ENCODE data around the gene KIAA1217.
"Not testable (repeated sequence)": the region's sequence is repeated elsewhere in the genome, so short reads cannot be mapped to it uniquely, and the experiment has no call there.

KIAA1217 gene

DNA sequence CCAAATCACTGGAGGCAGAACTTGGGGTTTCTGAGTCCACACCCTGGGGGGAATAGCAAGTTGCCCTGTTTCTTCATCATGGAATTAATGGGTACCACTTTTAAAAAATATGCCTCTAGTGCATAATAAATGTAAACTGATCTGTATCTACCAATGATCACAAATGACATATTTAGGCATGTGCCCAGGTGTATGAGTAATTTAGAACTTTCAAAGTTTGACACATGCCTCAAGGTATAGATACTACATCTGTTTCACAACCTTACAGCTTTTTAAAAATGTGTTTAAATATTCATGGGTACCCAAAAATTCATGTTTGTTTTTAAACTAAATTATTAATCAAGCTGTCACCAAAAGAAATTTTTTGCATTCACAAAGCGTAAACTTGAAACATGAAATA, 226.0 kb downstream of the KIAA1217 start:
- no peak for DNase-seq (ENCODE audit: extremely low read depth in 1 of 2, low read depth in 1 of 2)

GRCh38 chr10:24435374-24435773, 226.4 kb downstream of the KIAA1217 start:
- DNase-seq (ENCODE audit: extremely low read depth in 1 of 2, low read depth in 1 of 2): no peak

- DNase-seq (ENCODE audit: extremely low read depth in 1 of 2, low read depth in 1 of 2): no peak
Observed at GRCh38 chr10:24437302-24437701, 228.4 kb downstream of the KIAA1217 start.

GRCh38 chr10:24438800-24439199, 229.9 kb downstream of the KIAA1217 start:
- DNase-seq (ENCODE audit: extremely low read depth in 1 of 2, low read depth in 1 of 2): no peak

- no peak for DNase-seq (ENCODE audit: extremely low read depth in 1 of 2, low read depth in 1 of 2)
Observed at GRCh38 chr10:24439935-24440334, 231.0 kb downstream of the KIAA1217 start.

DNA sequence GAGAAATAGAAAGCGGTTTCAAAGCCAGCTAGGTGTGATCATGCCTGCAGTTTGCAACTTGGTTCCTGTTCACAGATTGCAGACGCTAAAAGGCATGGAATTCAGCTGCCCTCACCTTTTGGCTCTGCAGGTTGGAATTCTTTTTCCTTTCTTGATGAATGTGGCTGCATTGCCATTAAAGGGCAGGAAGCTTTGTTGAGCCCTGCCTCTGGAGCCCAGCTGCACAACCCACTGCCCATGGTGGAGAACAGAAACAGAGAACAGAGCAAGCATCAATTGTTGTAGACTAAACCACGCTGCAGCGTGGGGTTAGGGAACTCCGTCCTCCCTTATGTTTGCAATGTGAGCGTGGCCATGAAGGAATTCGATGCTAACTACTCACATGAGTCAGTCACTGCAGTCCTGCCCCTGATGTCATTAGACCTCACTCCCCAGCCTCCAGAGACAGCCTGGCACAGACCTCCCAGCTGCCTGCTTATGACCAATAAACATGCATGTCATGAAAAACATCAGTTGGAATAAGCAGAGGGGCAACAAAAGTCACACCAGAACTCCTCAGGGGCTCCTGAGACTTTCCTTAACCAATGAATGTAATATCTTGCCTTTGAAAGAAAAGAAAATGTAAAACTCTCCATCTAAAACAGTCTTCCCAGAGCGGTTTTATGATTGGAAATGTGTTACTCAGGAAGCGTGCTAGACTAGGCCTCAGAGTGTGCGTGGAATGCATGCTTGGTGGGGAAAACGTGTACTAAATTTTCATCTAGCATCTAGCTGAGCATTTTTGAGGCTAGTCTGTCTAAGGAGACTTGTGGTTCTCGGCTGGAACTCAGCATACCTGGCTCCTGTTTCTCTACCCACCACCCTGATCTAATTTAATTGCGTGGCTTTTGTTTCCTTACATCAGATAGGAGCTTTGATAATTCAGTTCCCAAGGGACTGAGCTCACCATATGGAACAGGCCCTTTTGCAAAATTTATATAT, 232.2 kb downstream of the KIAA1217 start:
- DNase-seq (ENCODE audit: extremely low read depth in 1 of 2, low read depth in 1 of 2): no peak

GRCh38 chr10:24442234-24442633, 233.3 kb downstream of the KIAA1217 start:
- no peak for DNase-seq (ENCODE audit: extremely low read depth in 1 of 2, low read depth in 1 of 2)

- DNase-seq (ENCODE audit: extremely low read depth in 1 of 2, low read depth in 1 of 2): not testable (repeated sequence)
Observed at GRCh38 chr10:24442641-24443174, 233.8 kb downstream of the KIAA1217 start.

- no peak for DNase-seq (ENCODE audit: extremely low read depth in 1 of 2, low read depth in 1 of 2)
Observed at GRCh38 chr10:24444337-24444736, 235.4 kb downstream of the KIAA1217 start.

DNA sequence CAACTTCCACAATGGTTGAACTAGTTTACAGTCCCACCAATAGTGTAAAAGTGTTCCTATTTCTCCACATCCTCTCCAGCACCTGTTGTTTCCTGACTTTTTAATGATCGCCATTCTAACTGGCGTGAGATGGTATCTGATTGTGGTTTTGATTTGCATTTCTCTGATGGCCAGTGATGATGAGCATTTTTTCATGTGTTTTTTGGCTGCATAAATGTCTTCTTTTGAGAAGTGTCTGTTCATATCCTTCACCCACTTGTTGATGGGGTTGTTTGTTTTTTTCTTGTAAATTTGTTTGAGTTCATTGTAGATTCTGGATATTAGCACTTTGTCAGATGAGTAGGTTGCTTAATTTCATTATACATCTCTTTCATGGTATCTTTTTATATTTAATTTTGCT, 237.0 kb downstream of the KIAA1217 start:
- not testable (repeated sequence) for DNase-seq (ENCODE audit: extremely low read depth in 1 of 2, low read depth in 1 of 2)

- DNase-seq (ENCODE audit: extremely low read depth in 1 of 2, low read depth in 1 of 2): no peak
Observed at GRCh38 chr10:24446739-24447138, 237.8 kb downstream of the KIAA1217 start.

DNA sequence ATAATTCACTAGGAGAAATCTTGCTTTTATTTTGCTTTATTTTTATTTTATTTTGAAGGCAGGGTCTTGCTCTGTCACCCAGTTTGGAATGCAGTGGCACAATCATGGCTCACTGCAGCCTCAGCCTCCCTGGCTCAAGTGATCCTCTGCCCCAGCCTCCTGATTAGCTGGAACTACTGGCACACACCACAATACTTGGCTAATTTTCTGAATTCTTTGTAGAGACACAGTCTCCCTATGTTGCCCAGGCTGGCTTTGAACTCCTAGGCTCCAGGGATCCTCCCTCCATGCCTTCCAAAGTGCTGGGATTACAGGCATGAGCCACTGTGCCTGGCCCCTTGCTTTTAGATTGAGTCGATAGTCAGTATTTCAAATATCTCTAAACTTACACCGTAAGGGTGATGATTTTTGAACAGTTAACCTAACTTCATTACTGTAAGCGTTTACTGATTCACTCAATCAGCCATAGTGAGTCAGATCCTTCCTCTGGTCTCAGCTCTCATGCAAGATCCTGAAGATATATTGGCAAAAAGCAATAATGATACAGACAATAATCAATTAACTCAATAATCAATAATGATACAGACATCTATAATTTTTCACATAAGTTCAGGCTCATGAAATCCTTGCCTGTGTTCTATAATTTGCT, 239.5 kb downstream of the KIAA1217 start:
- no peak for DNase-seq (ENCODE audit: extremely low read depth in 1 of 2, low read depth in 1 of 2)

DNA sequence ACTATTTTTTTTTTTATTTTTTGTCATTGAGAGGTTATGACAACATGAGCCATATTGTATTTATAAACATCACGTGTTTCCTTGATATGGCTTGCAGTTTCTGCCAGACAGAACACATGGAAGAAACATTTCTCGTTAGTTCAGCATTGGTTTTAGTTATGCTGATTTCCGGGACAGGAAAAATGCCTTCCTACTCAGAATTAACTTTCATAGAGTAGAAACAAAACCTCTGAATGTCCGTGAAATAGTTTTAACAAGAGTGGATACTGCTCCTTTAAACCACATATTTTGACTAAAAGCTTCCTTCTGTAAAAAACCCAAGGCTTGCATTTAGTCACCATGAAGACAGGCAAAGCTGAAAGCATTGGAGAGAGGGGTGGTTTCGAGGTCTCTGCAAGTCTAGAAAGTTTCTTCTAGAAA, 240.4 kb downstream of the KIAA1217 start:
- DNase-seq (ENCODE audit: extremely low read depth in 1 of 2, low read depth in 1 of 2): no peak

DNA sequence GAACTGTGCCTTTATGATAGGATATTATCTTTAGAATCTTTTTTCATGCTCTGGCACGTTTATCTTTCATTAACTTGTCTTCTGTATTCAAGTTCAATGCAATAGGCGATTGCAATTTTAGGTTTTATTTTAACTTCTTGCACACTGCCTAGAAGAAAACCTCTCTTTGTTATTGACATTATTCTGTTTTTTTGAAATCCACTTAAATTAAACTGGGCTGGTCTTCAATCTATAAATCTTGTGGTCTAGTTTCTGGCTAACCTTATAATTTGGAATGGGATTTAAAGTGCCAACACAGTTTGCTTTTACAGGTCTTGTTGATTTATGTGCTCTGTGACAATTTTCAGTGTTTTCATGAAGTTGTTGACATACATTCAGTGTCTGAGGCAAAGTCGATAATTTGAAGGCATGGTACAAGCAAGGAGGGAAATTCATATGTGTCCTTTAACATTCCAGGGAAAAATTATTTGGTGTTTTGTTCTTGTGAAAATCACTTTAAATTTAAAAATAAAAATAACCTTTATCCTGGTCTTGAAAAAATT, 240.9 kb downstream of the KIAA1217 start:
- no peak for DNase-seq (ENCODE audit: extremely low read depth in 1 of 2, low read depth in 1 of 2)

DNA sequence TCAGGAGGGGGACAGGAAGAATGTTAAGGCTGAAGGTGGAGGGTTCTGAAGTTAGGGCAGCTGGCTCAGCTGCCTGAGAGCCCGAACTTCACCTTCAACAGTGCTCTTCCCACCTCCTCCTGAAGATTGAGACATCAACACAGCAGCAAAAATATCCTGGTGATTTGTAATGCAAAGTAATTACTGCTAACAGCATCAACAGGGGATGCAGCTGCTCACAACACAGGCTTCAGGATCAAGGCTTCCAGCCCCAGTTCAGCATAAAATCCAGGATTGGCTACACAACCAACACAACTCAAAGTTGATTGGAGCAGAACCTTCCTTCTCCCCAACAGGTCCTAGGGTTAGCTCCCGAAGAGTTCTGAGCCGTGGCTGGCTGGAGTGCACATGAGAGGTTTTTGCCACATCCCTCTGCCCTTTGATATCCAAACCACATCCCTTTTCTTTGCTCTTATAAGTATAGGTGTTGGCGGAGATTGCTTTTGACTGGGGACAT, 242.4 kb downstream of the KIAA1217 start:
- no peak for DNase-seq (ENCODE audit: extremely low read depth in 1 of 2, low read depth in 1 of 2)

- no peak for DNase-seq (ENCODE audit: extremely low read depth in 1 of 2, low read depth in 1 of 2)
Observed at GRCh38 chr10:24452030-24452429, 243.1 kb downstream of the KIAA1217 start.

DNA sequence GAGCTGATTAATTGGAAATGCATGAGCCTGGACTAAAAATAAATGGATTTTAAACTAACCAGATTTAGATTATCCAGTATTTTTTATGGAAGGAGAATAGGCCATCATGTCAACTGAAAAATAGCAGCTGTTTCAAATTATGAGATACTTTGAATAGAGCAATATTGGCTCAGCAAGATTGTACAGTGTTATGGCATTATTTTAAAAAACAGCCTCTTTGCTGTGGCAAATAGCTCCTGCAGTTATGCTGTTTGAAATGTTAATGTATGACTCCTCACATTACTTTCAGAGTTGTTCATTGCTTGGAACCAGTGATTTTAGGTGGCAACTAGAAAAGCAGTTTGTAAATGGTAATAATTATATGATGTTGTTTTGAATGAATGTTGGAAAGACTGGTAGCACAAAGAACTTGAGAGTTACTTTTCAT, 244.5 kb downstream of the KIAA1217 start:
- no peak for DNase-seq (ENCODE audit: extremely low read depth in 1 of 2, low read depth in 1 of 2)

DNA sequence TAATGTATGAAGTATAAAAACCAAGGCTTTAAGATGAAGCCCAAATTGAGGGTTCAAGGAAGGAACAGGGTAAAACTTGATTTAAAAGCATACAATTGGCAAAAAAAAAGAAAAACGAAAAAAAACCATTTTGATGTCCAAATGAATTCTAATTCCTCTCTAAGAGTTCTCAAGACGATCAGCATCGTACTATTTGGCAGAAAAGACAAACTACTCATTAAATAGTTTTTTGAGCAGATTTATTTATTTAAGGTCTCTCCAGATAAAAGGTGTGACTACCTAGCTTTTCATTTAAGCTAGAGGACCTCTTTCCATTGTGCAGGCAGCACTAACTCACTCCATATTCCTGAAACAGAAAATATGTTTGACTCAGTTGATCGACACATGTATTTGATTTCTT, 245.0 kb downstream of the KIAA1217 start:
- DNase-seq (ENCODE audit: extremely low read depth in 1 of 2, low read depth in 1 of 2): no peak

DNA sequence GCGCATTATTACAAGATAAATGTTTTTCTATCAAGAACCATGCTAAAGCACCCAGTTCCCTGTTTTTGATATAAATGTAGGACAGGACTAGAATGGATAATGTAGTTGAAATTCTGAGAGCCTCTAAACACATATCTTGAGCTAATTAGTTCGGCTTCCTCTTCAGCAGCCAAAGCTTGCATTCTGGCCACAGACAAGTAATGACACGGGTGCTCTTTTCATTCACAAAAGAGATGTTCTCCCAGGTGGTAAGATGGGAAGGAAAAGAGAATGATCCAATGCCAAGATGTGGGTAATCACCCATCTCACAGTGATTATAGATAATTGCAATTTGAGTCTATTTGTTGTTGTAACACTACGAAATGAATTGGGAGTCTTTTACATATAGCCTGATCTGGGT, 246.5 kb downstream of the KIAA1217 start:
- no peak for DNase-seq (ENCODE audit: extremely low read depth in 1 of 2, low read depth in 1 of 2)

GRCh38 chr10:24456322-24456721, 247.4 kb downstream of the KIAA1217 start:
- no peak for DNase-seq (ENCODE audit: extremely low read depth in 1 of 2, low read depth in 1 of 2)

- DNase-seq (ENCODE audit: extremely low read depth in 1 of 2, low read depth in 1 of 2): no peak
Observed at GRCh38 chr10:24457661-24458318, 248.9 kb downstream of the KIAA1217 start.
